HepG2 (cell line): ENCODE measurements around the gene TOMM40L. TPM values are rescaled to one million over a fixed set of nuclear protein-coding genes. Genes with fewer than 3 reads are reported as not detected.
A peak's percentile ranks its signal among the peaks of the same experiment; 100 is the strongest.

Experiments used
- ATAC-seq: fragments of 200-7000 bp; cut with Tn5 transposase; 3 replicates; pipeline ENCODE4 v1.9.1; 2020; ENCODE audit warnings: mild to moderate bottlenecking, moderate library complexity
- BruUV-seq: library from RNA; stranded (reverse); fragments of 400-500 nt; replicated peaks from 2 replicates; lab custom pipeline; 2021; lab: Mats Ljungman, UMichigan
- CTCF ChIA-PET: fragments of 300-600 bp; formaldehyde crosslinking; extraction: SDS; loops from one replicate; lab custom pipeline; 2021; ENCODE audit warnings: low total read pairs, inconsistent platforms, low intra/inter-chr PET ratio; lab: Yijun Ruan, JAX
- POLR2A ChIA-PET: fragments of 350-600 bp; sonication (Branson Sonifier 250); formaldehyde crosslinking; loops from one replicate; lab custom pipeline; 2020; ENCODE audit warnings: antibody characterized with exemption, inconsistent platforms; lab: Yijun Ruan, JAX
- DNase-seq: peaks from one replicate; pipeline ENCODE4 v3.0.0-alpha.2; 2015; ENCODE audit warnings: low spot score
- FAIRE-seq: peaks from 3 replicates; lab custom pipeline; 2011; peaks lifted over from hg19 to GRCh38; lab: Jason Lieb, UNC
- H2AFZ ChIP-seq: one replicate; pipeline ENCODE4 v1.6.1; 2011; ENCODE audit warnings: low read length, inconsistent platforms
- H3K27ac ChIP-seq: fragments of 300-600 bp; 3 replicates; pipeline ENCODE4 v1.8.0; 2011; ENCODE audit warnings: mixed run types, mild to moderate bottlenecking, mixed read lengths, low read length, inconsistent platforms; ENCODE audit not compliant: insufficient read depth; ENCODE audit errors: extremely low read length
- H3K27me3 ChIP-seq, 2 experiments: fragments of 200-600 bp in 1 of 2; 2 replicates in 1 of 2; 3 replicates in 1 of 2; pipeline versions ENCODE4 v1.6.0 to v1.8.0; 2011; ENCODE audit warnings: low read length in 2 of 2, mild to moderate bottlenecking in 2 of 2, moderate library complexity in 2 of 2, inconsistent platforms in 1 of 2; ENCODE audit not compliant: insufficient read depth in 2 of 2, control insufficient read depth in 1 of 2
- H3K36me3 ChIP-seq, 2 experiments: fragments of 200-600 bp in 1 of 2; replicated peaks in 1 of 2; 2 replicates in 1 of 2; 3 replicates in 1 of 2; pipeline versions ENCODE4 v1.5.1 to v1.8.0; 2011; ENCODE audit warnings: low read length in 2 of 2, inconsistent platforms in 1 of 2; ENCODE audit not compliant: insufficient read depth in 2 of 2, control insufficient read depth in 1 of 2
- H3K4me1 ChIP-seq: 2 replicates; pipeline ENCODE4 v1.5.1; 2012; ENCODE audit warnings: low read length, inconsistent platforms; ENCODE audit not compliant: insufficient read depth
- H3K4me2 ChIP-seq: 2 replicates; pipeline ENCODE4 v1.6.0; 2011; ENCODE audit warnings: low read depth, low read length, inconsistent platforms
- H3K4me3 ChIP-seq, 3 experiments: fragments of 200-600 bp in 1 of 3; sonication (generic), shearing (Covaris generic) in 1 of 3; replicated peaks in 1 of 3; 2 replicates each; pipeline ENCODE4 v1.5.1; 2011 to 2016; ENCODE audit warnings: low read length in 3 of 3, inconsistent platforms in 2 of 3, low read depth in 2 of 3, mild to moderate bottlenecking in 2 of 3, control low read depth in 1 of 3, mixed read lengths in 1 of 3; ENCODE audit not compliant: insufficient read depth in 1 of 3
- H3K79me2 ChIP-seq: one replicate; pipeline ENCODE4 v1.6.1; 2011; ENCODE audit warnings: low read length, inconsistent platforms; ENCODE audit not compliant: insufficient read depth
- H3K9ac ChIP-seq: 2 replicates; pipeline ENCODE4 v1.6.0; 2011; ENCODE audit warnings: mild to moderate bottlenecking, low read depth, low read length, inconsistent platforms; ENCODE audit not compliant: insufficient read depth
- H3K9me3 ChIP-seq: 2 replicates; pipeline ENCODE4 v1.5.1; 2012; ENCODE audit warnings: mild to moderate bottlenecking, low read length
- H4K20me1 ChIP-seq: 2 replicates; pipeline ENCODE4 v1.6.0; 2011; ENCODE audit warnings: inconsistent platforms, mild to moderate bottlenecking, low read length, moderate library complexity; ENCODE audit not compliant: insufficient read depth
- MTERF4 ChIP-seq: sonication (generic); formaldehyde crosslinking; IDR thresholded peaks from 2 replicates; pipeline ENCODE4 v1.8.0; 2023; ENCODE audit warnings: mild to moderate bottlenecking, missing genetic modification reagents
- PCBP2 ChIP-seq: fragments of 200-400 bp; formaldehyde crosslinking; optimal IDR thresholded peaks from 2 replicates; pipeline ENCODE3; 2018; ENCODE audit warnings: low read length, low read depth; ENCODE audit not compliant: poor library complexity, severe bottlenecking
- REL ChIP-seq: sonication (generic); formaldehyde crosslinking; conservative IDR thresholded peaks from 2 replicates; pipeline ENCODE4 v1.8.0; 2022; ENCODE audit warnings: mild to moderate bottlenecking, missing genetic modification reagents, moderate library complexity
- RFXANK ChIP-seq: IDR thresholded peaks from 2 replicates; pipeline ENCODE4 v1.6.1; 2016
- SNAI1 ChIP-seq: sonication (generic); formaldehyde crosslinking; IDR thresholded peaks from 2 replicates; pipeline ENCODE4 v1.5.0; 2020; ENCODE audit warnings: mild to moderate bottlenecking, missing genetic modification reagents, borderline replicate concordance
- ZNF264 ChIP-seq: sonication (generic); formaldehyde crosslinking; IDR thresholded peaks from 2 replicates; pipeline ENCODE4 v1.4.0; 2020; ENCODE audit warnings: missing genetic modification reagents
- ZNF737 ChIP-seq: sonication (generic); formaldehyde crosslinking; IDR thresholded peaks from 2 replicates; pipeline ENCODE4 v1.5.0; 2020; ENCODE audit warnings: missing genetic modification reagents, mild to moderate bottlenecking, borderline replicate concordance
- ZSCAN9 ChIP-seq: IDR thresholded peaks from 2 replicates; pipeline ENCODE4 v1.6.1; 2016; ENCODE audit warnings: borderline replicate concordance
- WGBS: methylation state at CpG from one replicate; pipeline ENCODE4 v1.1.6; 2017; ENCODE audit warnings: low lambda C conversion rate; 5-methylcytosine and 5-hydroxymethylcytosine counted together
- in situ Hi-C: cut with HindIII; loops from 2 replicates; pipeline ENCODE4 v1.10.0; 2017; ENCODE audit warnings: low pct_unique_long_range_greater_than_20kb; ENCODE audit not compliant: extremely low pct_ligation_motif_present
- intact Hi-C: fragments of 100-400 bp; cut with micrococcal nuclease; formaldehyde crosslinking; loops from one replicate; pipeline ENCODE4 v1.10.0; 2022; ENCODE audit not compliant: unreplicated experiment
- polyA plus RNA-seq, 8 experiments: library from polyadenylated mRNA; depleted of rRNA in 3 of 8; stranded (reverse) in 7 of 8; unstranded in 1 of 8; fragments of >200 nt; fragmentation: Illumina TruSeq in 4 of 8; extraction: Trizol in 4 of 8; gene quantifications; 2 replicates each; pipeline versions ENCODE4 v1.2.1 to v1.2.3, GENCODE V29; 2011 to 2016; ENCODE audit warnings: low read depth in 4 of 8, missing spikeins in 1 of 8, mixed read lengths in 1 of 8; ENCODE audit not compliant: insufficient read depth in 1 of 8
- total RNA-seq, 5 experiments: library from RNA; depleted of rRNA; stranded (reverse); fragments of >200 nt; fragmentation: Illumina TruSeq; extraction: Trizol; gene quantifications; 2 replicates each; pipeline ENCODE4 v1.2.3, GENCODE V29; 2016; ENCODE audit warnings: low read depth in 1 of 5

TOMM40L gene
- total and polyA plus RNA-seq, 2 of the 13 experiments (the other 11 are each of a cell fraction or from before 2014, with no cell fraction given): 14.1 to 26.2 TPM

GRCh38 chr1:161261261-161262235, 35.7 kb downstream of the TOMM40L start:
- Histone ChIP-seq H3K27me3 (peaks cover 0 to 16% of the 10 kb centered on the region in 2 experiments; a peak in 3 of 5 replicates), H3K27ac (no peak overlapping the region), H3K4me3 (peak overlapping the region in 1 of 3 experiments; percentile 27; a peak in 2 of 6 replicates), H3K9me3 (peaks cover 11% of the 10 kb centered on the region), H2AFZ (no peak overlapping the region), H3K36me3 (no peaks in the 10 kb centered on the region), H3K4me1 (peaks cover 34% of the 10 kb centered on the region), H3K79me2 (no peaks in the 10 kb centered on the region), H3K9ac (no peak overlapping the region), H3K4me2 (peak overlapping the region; percentile 59), H4K20me1 (no peaks in the 10 kb centered on the region)
- 55% methylated on average over 12 of the region's 12 CpGs for WGBS
- intact Hi-C loops: no loop called here
- ChIA-PET CTCF (no interaction called here), POLR2A (interaction anchor here (1.3 kb wide), 1 partner anchor 32 kb away, joined by 3 read pairs; no protein-coding TSS in a partner anchor)
- FAIRE-seq (no peak), ATAC-seq (peak; percentile 67), DNase-seq (no peak)
- no peak for TF ChIP-seq REL
- no peak for TF ChIP-seq MTERF4 (CRISPR knock-in tag)
- TF ChIP-seq ZSCAN9 (CRISPR knock-in tag): no peak
- no peak for TF ChIP-seq ZNF264 (CRISPR knock-in tag)
- TF ChIP-seq PCBP2: no peak
- no peak for TF ChIP-seq ZNF737 (CRISPR knock-in tag)
- TF ChIP-seq SNAI1 (CRISPR knock-in tag): no peak
- TF ChIP-seq RFXANK (CRISPR knock-in tag): no peak
- no TSS peak for BruUV-seq
- in situ Hi-C loops: no loop called here
